HG02981 (cell line): ENCODE results near the gene FIBIN.
"Not testable (repeated sequence)": the region's sequence is repeated elsewhere in the genome, so short reads cannot be mapped to it uniquely, and the experiment has no call there.

Experiments
- ATAC-seq: cut with Tn5 transposase; IDR thresholded peaks from one replicate; pipeline ENCODE4 v1.9.1; 2021; ENCODE audit warnings: mild to moderate bottlenecking, moderate library complexity; ENCODE audit not compliant: unreplicated experiment

The FIBIN gene

DNA sequence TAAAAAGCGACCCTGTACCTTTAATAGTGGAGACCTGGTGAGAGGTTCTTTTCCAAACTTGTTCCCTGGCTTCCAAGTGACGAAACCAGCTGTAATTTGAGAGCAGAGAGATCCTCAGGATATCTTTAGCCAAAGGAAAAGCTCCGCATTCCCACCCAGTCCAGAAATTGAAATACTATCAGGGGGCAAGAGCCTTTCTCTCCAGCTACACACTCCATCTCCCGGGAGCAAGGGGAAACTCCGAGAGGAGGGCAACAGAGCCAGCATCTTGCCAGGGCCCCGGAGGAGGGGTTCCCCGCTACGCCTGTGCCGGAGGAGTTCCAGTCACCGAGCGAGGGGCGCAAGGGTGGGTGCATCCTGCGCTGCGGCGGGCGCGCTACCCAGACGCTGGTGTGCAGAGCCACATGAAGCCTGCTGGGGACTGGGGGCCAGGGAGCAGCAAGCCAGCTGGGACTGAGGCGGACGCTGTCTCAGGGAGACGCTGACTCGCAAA lies at the start of gene FIBIN:
Gene FIBIN, plus strand, starts transcription at position 148 of the 493 bp plus-strand sequence. CDS start 415 bp downstream, outside the sequence.
- ATAC-seq = no peak

DNA sequence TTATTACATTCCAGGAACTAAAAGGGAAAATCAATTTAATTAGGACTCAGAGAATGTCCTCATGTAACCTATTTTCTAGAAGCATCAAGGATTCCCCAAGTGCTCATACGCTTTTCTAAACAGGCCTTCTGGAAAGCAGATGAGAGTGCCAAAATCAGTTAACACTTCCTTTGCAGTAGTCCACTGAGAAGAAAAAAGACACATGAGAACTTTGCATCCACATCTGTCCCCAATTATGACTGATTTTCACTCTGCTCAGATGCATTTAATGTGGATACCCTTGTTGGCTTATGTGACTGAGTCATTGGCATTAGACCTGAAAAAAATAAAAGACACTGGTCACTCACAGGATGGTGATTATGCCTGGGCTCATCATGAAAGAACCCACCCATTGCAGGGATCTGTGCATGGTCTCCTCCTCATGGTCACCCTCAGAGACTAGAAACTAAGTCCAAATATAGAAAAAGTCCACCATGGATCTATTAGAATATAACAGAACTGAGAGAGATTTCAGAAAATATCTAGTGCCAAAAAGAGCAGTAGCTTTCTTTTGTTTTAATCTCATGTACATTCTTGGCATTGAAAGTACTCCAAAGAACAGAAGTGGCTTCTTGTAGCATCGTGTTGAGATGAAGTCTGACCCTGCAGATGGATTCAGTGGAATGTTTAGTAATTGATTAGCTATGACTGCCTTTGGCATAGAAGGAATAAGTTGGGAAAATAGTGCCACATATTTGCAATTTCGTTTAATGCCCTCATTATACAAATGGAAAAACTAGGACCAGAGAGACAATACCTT lies 48.8 kb upstream of the FIBIN start:
- no peak for ATAC-seq

DNA sequence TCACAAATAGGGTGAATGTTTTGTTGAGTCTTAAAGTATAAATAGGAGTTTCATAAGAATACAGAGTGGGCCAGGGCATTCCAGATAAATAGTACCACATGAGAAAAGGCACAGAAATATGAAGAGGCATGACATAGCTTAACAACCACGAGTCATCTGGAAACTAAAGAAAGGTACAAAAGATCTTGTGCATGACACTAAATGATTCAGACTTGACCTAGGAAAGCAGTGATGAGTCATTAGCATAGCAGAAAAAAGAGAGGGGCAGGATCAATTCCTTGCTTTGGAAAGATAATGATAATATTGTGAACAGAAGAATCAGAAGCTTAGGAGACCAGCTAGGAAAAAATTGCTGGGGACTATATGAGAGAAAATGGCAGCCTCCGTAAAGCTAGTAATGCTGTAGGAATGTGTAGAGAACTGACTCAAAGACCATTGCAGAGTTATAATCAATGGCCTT lies 47.6 kb upstream of the FIBIN start:
- ATAC-seq = no peak

DNA sequence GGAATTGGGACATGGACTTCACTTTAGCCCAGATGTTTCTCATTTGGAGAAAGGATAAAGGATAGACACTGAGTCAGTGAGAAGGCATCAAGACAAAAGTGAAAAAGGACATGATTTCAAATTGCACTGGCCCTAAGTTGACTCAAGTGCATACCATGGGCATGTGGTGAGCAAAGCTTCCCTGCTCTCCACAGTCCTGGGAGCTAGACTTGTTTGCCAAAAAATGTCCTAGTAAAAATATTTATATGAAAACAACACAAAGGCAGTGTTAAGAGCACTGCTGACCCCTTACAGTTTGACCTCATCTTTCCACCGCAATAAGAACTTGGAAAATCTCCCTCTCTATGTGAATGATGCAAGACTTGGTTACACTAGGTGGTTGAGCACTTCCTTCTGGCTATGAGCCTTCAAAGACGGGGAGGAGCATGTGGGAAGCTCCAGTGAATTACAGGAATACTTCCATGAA lies 46.5 kb upstream of the FIBIN start:
- no peak for ATAC-seq

- no peak for ATAC-seq
These were observed 45.8 kb upstream of the FIBIN start for GRCh38 chr11:26947904-26948639.

DNA sequence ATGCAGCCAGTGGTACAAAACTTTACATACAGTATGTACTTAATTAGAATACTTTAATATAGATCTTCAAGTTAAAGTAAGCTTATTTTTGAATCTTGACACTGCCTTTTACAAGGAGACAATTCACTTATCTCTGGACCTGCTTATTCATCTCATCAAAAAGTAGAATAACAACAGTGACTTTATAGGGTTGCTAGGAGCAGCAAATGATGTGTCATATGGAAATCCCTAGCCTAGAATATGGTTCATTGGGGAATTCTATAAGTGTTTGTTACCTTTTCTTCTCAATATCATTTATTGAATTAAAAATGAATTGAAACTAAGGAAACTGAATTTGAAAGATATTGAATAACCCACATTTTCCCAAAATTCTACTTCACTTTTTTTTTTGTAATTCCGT lies 45.0 kb upstream of the FIBIN start:
- no peak for ATAC-seq

GRCh38 chr11:26949846-26950245 lies 44.1 kb upstream of the FIBIN start:
- ATAC-seq = no peak

DNA sequence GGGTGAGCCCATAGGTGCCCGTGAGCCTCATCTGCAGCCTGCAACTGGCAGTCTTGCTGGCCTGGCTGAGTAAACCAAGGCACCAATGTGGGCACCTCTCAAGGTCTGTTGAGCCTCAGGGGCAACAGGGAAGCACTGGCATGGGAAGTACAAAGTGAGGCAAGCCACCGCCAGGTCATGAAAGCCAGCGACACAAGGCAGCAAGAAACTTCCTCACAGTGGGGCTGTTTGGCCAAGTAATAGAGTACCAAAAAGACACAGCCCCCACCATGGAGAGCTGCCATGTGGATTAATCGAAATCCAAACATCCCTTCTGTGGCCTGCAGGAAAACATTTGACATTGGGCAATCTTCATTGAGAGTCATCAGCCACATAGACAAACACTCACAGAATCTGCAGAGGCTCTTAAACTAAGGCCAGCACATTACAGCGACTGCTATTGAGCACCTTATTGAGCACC lies 43.6 kb upstream of the FIBIN start:
- ATAC-seq = no peak

DNA sequence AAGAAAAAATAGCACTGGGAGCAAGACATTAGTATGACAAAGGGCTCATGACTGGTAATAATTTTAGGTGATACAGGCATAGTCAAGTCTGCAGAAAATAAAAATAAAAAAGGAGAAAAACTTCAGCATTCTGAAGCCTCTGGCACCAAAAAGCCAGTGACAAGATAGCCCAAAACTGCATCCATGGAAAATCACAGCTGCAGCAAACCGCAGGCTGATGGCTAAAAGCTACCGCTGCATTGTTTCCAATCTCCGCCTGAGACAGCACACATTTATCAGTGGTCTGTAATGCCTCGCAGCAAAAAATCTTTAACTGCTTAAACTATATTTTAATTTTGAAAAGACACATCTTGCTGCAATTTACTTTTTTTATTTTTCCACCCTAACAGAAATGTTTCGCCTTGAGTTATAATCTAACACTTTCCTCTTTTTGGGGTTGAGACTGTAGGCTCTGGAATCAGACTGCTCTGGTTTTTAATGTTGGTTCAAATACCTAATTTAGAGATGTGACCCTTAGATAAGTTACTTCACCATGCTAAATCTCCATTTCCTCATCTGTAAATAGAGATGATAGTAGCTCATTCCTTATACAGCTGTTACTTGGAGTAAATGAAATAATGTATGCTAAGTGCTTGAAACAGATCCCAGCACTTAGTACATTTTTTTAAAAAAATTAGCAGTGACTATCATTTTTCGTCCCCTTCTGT lies 42.0 kb upstream of the FIBIN start:
- no peak for ATAC-seq

DNA sequence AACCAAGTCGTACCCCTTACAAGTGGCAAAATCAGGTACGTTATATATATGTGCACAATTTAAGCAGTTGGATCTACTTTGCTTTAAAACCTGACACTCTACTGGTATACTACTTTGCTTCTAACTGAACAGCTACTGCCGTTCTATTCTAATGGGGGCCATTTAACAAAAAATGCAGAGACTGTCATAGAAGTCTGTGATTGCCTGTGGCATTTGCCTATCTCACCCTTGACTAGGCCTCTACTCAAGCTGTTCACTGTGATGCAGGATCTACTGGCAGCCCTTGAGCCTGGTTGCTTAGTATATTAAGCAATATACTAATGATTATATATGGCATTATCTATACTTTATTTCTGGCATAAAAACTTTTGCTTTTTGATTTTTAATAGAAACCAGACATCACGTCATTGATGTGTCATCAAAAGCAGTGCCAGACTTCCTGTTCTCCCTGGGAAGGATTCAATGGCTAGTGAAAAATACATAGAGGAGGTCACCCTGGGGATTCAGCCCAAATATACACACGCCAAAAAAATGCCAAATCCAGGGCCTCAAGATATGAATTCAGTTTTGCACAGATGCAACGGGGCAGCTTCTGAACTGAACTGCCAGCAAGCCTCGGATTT lies 40.0 kb upstream of the FIBIN start:
- ATAC-seq = no peak

DNA sequence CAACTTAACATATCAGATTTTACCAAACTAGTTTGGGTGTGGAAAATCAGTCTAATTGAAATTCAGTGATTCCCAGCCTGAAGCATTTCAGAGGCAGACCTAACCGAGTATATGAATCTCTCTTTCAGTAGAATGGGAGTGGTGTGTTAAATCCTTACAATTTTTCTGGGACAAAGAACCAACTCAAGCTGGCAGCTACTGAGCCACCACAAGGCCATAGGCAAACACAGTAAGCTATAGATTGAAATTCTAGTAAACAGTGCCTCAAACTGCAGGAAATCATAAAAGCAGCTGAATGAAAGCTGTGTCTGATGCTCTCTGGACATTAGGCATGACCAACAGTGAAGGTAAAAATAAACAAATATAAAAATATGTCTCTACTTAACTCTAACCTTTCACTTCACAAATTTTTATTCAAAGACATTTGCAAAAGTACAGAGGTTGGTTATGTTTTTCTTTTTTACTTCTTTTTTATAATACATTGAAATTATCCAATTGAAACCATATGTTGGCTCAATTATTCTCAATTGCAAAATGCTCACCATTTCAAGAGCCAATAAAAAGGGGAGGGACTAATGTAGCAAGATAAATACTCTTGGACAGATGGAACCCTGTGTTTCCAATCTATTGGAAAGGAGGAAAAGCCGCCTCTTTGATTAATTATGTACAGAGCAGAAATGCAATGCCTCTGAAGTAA lies 35.8 kb upstream of the FIBIN start:
- ATAC-seq = no peak

GRCh38 chr11:26958702-26959049 lies 35.2 kb upstream of the FIBIN start:
- no peak for ATAC-seq

GRCh38 chr11:26960281-26960680 lies 33.6 kb upstream of the FIBIN start:
- no peak for ATAC-seq

GRCh38 chr11:26963764-26964163 lies 30.1 kb upstream of the FIBIN start:
- ATAC-seq = no peak

GRCh38 chr11:26964339-26964738 lies 29.6 kb upstream of the FIBIN start:
- ATAC-seq = no peak

DNA sequence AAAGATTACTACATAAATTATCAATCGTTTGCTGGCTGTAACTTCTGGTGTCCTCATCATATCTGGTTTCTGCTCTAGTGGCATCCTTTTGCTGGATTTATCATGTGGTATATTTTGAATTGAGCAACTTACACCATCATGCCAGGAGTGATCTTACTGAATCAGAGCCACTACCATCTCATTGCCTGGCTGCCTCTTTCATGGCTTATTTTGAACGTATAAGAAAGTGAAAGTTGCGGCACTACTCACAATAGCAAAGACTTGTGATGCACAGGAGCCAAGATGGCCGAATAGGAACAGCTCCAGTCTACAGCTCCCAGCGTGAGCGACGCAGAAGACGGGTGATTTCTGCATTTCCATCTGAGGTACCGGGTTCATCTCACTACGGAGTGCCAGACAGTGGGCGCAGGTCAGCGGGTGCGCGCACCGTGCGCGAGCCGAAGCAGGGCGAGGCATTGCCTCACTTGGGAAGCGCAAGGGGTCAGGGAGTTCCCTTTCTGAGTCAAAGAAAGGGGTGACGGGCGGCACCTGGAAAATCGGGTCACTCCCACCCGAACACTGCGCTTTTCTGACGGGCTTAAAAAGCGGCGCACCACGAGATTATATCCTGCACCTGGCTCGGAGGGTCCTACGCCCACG lies 28.9 kb upstream of the FIBIN start:
- not testable (repeated sequence) for ATAC-seq

GRCh38 chr11:26971961-26972360 lies 22.0 kb upstream of the FIBIN start:
- no peak for ATAC-seq

GRCh38 chr11:26974069-26974783 lies 19.7 kb upstream of the FIBIN start:
- no peak for ATAC-seq

DNA sequence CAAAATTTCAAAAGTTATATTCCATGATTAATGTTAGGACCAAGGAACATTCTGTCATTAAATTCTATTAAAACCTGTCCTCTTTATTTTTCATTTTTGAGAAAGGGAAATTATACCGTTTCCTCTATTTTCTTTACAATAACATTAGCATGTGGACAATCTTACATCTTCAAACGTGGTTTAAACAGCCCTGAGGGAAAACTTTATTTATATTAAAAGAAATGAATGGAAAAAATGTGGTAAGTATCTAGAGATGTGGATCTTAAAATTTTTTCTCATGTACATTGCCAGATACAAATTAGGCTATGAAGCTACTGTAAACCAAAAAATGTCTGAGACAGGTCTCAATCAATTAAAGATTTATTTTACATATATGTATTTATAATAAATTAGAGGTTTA lies 18.9 kb upstream of the FIBIN start:
- no peak for ATAC-seq
